SJSA1 (cell line): ENCODE data around the gene MRGPRG. TPM values are rescaled to one million over a fixed set of nuclear protein-coding genes. Genes with fewer than 3 reads are reported as not detected.
"Not testable (repeated sequence)": the region's sequence is repeated elsewhere in the genome, so short reads cannot be mapped to it uniquely, and the experiment has no call there.

Source experiments
- DNase-seq, 2 experiments: peaks; one replicate each; pipeline ENCODE4 v3.0.0-alpha.2; 2015 to 2020; ENCODE audit warnings: low spot score in 2 of 2, low read depth in 1 of 2
- H3K27ac ChIP-seq: fragments of 250-450 bp; sonication (Bioruptor Pico); 2 replicates; pipeline ENCODE4 v1.5.1; 2020; ENCODE audit warnings: mild to moderate bottlenecking, moderate library complexity
- H3K27me3 ChIP-seq: fragments of 250-450 bp; sonication (Bioruptor Pico); replicated peaks from 2 replicates; pipeline ENCODE4 v1.5.1; 2020; ENCODE audit warnings: mild to moderate bottlenecking, moderate library complexity
- H3K36me3 ChIP-seq: fragments of 250-450 bp; sonication (Bioruptor Pico); 2 replicates; pipeline ENCODE4 v1.5.1; 2020; ENCODE audit warnings: mild to moderate bottlenecking
- H3K4me1 ChIP-seq: fragments of 250-450 bp; sonication (Bioruptor Pico); replicated peaks from 2 replicates; pipeline ENCODE4 v1.6.1; 2021; ENCODE audit warnings: mild to moderate bottlenecking
- H3K4me3 ChIP-seq: fragments of 250-450 bp; sonication (Bioruptor Pico); 2 replicates; pipeline ENCODE4 v1.5.1; 2020; ENCODE audit warnings: mild to moderate bottlenecking
- H3K9me3 ChIP-seq: fragments of 250-450 bp; sonication (Bioruptor Pico); replicated peaks from 2 replicates; pipeline ENCODE4 v1.5.1; 2020; ENCODE audit warnings: mild to moderate bottlenecking
- total RNA-seq: library from RNA; depleted of rRNA; stranded (reverse); fragments of >200 nt; shearing (Covaris generic); gene quantifications from 2 replicates; pipeline ENCODE4 v1.2.3, GENCODE V29; 2014; rRNA removed

The MRGPRG gene, protein sequence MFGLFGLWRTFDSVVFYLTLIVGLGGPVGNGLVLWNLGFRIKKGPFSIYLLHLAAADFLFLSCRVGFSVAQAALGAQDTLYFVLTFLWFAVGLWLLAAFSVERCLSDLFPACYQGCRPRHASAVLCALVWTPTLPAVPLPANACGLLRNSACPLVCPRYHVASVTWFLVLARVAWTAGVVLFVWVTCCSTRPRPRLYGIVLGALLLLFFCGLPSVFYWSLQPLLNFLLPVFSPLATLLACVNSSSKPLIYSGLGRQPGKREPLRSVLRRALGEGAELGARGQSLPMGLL
- not detected in 2 replicates for total RNA-seq

DNA sequence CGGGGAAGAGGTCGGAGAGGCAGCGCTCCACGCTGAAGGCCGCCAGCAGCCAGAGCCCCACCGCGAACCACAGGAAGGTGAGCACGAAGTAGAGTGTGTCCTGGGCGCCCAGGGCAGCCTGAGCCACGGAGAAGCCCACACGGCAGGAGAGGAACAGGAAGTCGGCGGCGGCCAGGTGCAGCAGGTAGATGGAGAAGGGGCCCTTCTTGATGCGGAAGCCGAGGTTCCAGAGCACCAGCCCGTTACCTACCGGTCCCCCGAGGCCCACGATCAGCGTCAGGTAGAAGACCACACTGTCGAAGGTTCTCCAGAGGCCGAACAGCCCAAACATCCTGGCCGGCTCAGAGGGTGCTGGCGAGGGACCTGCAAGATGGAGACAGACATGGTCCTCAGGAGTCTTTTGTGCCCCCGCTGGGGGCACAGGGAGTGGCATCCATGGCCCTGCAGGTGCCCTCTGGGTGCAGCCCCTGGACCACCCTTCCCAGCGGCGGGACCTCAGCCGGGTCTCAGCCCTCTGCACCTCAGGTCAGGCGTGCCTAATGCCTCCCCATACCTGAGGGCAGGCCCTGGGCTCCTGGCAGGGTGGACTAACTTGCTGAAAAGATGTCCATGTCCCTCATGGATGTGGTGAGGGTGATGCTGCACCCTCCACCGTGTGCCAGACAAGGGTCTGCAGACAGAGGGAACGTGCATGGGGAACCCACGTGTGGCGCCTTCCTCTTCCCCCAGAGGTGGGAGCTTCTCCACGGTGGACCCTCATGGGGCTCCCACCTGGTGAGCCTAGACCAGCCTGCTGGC lies at the start of gene MRGPRG:
MRGPRG (minus strand) TSS at position 331 of the 798 bp plus-strand sequence; CDS start at position 331, 0 bp downstream.
- H3K4me3 ChIP-seq: no peak within 1 kb of the TSS
- no peaks in the 10 kb centered on the region for H3K4me1 ChIP-seq
- peaks cover 65% of the 10 kb centered on the region for H3K27me3 ChIP-seq
- no peak within 1 kb of the TSS for H3K27ac ChIP-seq
- no peak for DNase-seq
- no peaks in the 10 kb centered on the region for H3K9me3 ChIP-seq
- H3K36me3 ChIP-seq: no peaks in the 10 kb centered on the region

DNA sequence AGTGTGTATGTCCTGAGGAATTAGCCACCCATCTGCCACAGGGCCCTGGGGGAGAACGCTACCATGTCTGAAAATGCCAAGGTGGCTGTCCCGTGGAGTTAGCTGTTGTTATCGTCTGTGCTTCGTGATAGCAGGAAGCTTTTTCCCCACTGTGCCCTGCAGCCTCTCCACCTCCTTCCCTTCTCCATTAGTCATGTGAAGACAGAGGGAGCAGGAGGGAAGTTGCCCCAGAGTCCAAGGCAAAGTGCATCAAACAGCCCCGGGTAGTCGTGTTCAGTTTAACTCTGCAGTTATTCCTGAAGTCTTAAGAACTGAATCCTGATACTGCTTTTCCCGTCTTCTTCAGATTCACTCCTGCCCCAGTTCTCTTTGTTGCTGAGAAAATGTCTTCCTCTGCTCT lies 43.9 kb upstream of the MRGPRG start:
- H3K27me3 ChIP-seq, H3K4me1 ChIP-seq, H3K27ac ChIP-seq, H3K9me3 ChIP-seq, H3K36me3 ChIP-seq, DNase-seq, H3K4me3 ChIP-seq: not testable (repeated sequence)

DNA sequence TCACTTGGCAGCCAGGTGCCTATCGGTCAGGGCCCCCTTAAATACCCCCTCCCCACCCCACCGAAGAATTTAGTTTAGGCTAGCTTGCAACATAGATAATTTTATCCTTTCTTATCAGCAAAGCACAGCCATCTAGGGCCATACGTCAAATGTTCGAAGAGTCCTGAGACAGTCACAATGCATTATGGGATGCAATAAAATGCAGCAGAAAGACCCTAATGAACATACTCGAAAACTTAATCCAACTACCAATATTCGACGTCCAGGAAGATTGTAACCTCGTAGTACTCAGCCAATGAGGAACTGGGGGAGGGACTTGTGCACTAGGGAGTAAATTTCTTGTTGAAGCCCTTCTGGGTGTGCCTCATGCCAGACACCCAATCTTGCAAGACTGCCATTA lies 43.2 kb upstream of the MRGPRG start:
- H3K27me3 ChIP-seq, H3K27ac ChIP-seq, H3K36me3 ChIP-seq, DNase-seq, H3K9me3 ChIP-seq, H3K4me1 ChIP-seq, H3K4me3 ChIP-seq: not testable (repeated sequence)

DNA sequence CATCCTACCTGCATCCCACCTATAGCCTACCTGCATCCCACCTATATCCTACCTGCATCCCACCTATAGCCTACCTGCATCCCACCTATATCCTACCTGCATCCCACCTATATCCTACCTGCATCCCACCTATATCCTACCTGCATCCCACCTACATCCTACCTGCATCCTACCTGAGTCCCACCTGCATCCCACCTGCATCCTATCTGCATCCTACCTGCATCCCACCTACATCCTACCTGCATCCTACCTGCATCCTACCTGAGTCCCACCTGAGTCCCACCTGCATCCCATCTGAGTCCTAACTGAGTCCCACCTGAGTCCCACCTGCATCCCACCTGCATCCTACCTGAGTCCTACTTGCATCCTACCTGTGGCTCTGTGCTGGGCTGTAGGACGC lies 38.9 kb upstream of the MRGPRG start:
- H3K27me3 ChIP-seq, DNase-seq, H3K9me3 ChIP-seq, H3K4me3 ChIP-seq, H3K27ac ChIP-seq, H3K4me1 ChIP-seq, H3K36me3 ChIP-seq: not testable (repeated sequence)

DNA sequence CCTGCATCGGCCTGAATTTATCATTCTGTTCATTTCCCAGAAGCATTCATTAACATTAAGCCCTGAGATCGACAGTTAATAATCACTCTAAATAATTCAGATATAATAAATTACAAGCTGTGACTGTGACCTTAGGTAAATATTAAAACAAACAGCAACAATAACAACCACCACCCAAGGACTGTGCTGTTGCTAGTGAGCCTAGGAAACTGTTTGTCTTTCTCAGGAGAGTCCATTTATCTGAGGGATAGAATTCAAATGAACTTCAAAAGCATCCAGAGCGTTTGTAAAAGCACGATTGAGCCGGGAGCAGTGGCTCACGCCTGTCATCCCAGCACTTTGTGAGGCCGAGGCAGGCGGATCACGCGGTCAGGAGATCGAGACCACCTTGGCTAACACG lies 36.6 kb upstream of the MRGPRG start:
- not testable (repeated sequence) for H3K27me3 ChIP-seq, H3K4me3 ChIP-seq, H3K9me3 ChIP-seq, H3K27ac ChIP-seq, H3K4me1 ChIP-seq, H3K36me3 ChIP-seq, DNase-seq

DNA sequence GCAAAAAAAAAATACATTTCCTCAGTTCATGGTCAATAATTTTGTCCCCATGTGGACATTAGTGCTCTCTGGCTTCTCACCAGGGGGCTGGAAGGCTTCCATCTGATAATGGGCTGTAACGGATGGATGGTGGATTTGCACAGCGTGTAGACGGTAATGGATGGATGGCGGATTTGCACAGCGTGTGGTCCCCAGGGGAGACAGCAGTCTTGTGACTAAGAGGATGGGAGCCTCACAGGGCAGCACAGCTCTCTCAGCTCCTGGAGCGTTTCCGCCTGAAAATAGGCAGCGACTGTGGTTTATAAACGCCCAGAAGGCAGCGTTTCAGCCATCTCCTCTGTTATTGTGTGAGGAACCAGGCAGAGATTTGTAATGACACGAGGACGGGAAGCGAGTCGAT lies 36.2 kb upstream of the MRGPRG start:
- H3K27ac ChIP-seq, H3K36me3 ChIP-seq, DNase-seq, H3K27me3 ChIP-seq, H3K4me3 ChIP-seq, H3K9me3 ChIP-seq, H3K4me1 ChIP-seq: not testable (repeated sequence)

DNA sequence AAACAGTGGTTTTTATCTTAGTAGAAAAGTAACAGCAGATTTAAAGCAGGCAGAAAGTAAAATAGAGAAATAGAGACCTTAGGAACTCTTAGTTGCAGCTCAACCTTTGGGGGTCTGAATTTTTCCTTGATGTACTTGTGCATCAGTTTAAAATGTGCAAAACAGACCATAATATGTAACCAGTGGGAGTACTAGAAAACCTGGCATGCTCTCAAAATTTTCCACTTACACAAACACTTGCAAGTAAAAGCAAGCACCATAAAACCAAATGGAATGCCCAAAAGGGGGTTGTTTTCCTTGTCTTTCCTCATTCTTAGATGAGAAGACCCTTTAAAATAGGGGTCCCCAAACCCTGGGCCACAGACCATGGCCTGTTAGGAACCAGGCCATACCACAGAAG lies 26.5 kb upstream of the MRGPRG start:
- DNase-seq: no peak
- Histone ChIP-seq H3K4me1 (no peaks in the 10 kb centered on the region), H3K4me3 (no peak overlapping the region), H3K36me3 (no peaks in the 10 kb centered on the region), H3K9me3 (no peaks in the 10 kb centered on the region), H3K27ac (no peak overlapping the region), H3K27me3 (peaks cover 4% of the 10 kb centered on the region)

DNA sequence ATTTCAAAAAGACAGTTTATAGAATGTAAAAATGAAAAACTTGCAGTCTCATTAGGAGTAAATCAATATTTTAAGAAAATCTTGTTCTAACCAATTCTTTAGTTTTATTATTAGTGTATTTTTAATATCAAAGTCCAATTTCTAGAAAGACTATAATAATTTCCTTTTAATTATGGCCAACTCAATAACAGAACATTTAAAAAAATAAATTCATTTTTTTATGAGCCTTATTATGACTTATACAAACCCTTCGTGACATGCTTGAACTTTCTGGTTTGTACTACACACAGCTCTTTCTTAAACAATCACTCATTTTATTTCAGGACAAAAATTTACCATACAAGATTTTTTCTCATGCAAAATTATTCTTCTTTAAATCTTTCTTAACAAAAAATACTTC lies 25.3 kb upstream of the MRGPRG start:
- Histone ChIP-seq H3K36me3 (no peaks in the 10 kb centered on the region), H3K4me3 (no peak overlapping the region), H3K27ac (no peak overlapping the region), H3K27me3 (peaks cover 10% of the 10 kb centered on the region), H3K9me3 (no peaks in the 10 kb centered on the region), H3K4me1 (no peaks in the 10 kb centered on the region)
- DNase-seq: no peak

DNA sequence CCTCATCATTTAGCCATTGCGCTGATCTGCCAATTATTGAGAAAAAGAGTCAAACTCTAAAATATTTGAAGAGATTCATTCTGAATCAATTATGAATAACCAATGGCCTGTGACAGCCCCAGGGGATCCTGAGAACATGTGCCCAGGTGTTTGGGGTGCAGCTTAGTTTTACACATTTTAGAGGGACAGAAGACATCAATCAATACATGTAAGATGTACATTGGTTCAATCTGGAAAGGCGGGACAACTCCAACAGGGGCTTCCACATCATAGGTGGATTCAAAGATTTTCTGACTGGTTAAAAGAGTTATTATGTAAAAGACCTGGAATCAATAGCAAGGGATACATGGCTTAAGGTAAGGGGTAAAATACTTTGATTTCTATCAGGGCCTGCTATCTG lies 18.5 kb upstream of the MRGPRG start:
- Histone ChIP-seq H3K4me3 (no peak overlapping the region), H3K27ac (no peak overlapping the region), H3K4me1 (no peaks in the 10 kb centered on the region), H3K9me3 (no peaks in the 10 kb centered on the region), H3K36me3 (no peaks in the 10 kb centered on the region), H3K27me3 (peaks cover 26% of the 10 kb centered on the region)
- no peak for DNase-seq

DNA sequence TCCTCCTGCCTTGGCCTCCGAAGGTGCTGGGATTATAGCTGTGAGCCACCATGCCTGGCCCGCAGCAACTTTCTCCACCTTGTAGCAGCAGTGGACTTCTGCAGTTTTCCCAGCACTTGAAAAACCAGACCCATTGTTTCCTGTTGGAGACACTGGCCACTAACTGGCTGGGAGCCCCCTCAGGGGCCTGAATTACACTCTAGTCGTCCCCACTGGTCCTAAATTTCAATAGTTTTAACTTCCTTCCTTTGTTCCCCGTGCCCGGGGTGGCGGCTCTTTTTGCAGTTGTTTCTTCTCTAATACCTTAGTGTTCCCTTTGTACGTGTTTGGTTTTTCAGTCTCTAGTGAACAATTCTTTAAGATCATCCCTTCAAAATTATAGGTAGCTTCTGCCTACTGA lies 16.2 kb upstream of the MRGPRG start:
- no peak for DNase-seq
- no peaks in the 10 kb centered on the region for H3K4me1 ChIP-seq
- H3K27me3 ChIP-seq: peaks cover 39% of the 10 kb centered on the region
- no peak overlapping the region for H3K4me3 ChIP-seq
- no peaks in the 10 kb centered on the region for H3K9me3 ChIP-seq
- no peak overlapping the region for H3K27ac ChIP-seq
- H3K36me3 ChIP-seq: no peaks in the 10 kb centered on the region

DNA sequence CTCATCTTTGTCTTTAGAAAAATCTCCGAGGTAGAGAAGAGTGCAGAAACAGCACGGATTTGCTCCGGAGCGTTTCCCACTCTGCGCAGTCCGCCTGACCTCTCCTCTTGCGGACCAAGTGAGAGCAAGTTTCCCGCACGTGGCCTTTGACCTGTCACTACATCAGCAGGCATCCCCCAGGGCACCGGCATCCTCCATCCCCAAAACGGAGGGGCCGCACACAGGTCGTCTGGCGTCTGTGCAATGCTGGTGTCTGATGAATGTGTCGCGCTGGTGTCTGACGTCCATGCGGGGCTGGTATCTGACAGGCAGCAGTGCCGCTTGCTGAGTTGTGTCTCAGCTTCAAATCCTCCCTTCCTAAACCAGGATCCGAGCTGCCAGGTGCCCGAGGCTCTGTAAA lies 14.3 kb upstream of the MRGPRG start:
- H3K9me3 ChIP-seq: no peaks in the 10 kb centered on the region
- DNase-seq: no peak
- no peak overlapping the region for H3K4me3 ChIP-seq
- H3K27ac ChIP-seq: no peak overlapping the region
- no peaks in the 10 kb centered on the region for H3K36me3 ChIP-seq
- H3K27me3 ChIP-seq: peaks cover 51% of the 10 kb centered on the region
- no peaks in the 10 kb centered on the region for H3K4me1 ChIP-seq

DNA sequence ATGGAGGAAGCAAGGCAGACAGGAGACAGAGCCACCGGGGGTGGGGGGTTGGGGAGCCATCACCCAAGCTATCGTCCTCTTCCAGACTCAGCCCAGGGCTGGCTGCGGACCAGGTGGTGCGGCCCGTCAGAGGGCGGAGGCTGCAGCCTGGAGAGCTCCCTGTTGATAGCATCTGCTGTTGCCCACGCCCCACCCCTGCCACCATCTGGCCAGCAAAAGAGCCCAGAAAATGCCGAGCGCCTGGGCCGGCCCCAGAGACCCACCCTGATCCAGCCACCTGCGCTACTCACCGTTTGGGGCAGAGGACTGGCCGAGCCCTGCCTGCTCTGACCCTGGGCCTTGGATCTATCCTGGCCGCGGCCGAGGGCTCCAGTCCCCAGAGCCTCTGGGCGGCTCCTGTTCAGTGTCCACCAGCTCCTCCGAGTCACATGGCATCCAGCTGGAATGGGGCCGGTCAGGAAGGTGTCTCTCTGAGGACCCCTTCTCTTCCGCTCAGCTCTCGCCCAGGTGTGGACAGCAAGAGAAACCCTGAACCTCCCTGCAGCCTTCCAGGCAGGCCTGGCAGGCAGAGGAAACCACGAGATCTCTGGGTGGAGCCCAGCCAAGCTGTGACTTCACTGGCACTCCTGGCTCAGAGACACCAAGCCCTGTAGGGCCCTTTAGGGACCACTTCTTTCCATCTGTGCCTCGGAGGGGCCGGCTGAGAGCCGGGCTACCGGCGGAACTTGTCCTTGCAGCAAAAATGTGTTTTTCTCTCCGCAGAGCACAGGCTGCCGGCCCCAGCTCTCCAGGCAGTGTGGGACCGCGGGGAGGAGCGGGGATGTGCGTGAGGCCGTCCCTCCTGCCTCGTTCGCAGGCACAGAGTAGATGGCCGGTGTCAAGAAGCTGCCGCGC lies 13.5 kb upstream of the MRGPRG start, which contains the start of gene MRGPRE:
MRGPRE (minus strand) TSS at position 567 of the 894 bp plus-strand sequence. CDS start 3,618 bp downstream, outside the sequence.
- DNase-seq: no peak
- Histone ChIP-seq H3K27ac (no peak within 1 kb of the TSS), H3K27me3 (peaks cover 60% of the 10 kb centered on the region), H3K9me3 (no peaks in the 10 kb centered on the region), H3K4me3 (no peak within 1 kb of the TSS), H3K36me3 (no peaks in the 10 kb centered on the region), H3K4me1 (no peaks in the 10 kb centered on the region)

DNA sequence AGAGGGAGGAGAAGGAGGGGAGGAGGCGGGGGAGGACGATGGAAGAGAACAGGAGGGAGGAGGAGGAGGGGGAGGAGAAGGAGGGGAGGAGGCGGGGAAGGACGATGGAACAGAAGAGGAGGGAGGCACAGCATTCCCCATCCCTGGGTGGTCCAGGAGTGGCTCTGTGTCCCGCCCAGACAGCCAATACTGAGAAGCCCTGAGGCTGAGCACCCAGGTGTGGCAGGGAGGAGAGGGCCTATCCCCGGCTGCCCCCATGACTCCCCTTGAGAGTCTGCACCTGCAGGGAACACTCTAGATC lies 12.9 kb upstream of the MRGPRG start:
- Histone ChIP-seq H3K4me3 (no peak overlapping the region), H3K27ac (no peak overlapping the region), H3K4me1 (no peaks in the 10 kb centered on the region), H3K27me3 (peaks cover 62% of the 10 kb centered on the region), H3K9me3 (no peaks in the 10 kb centered on the region), H3K36me3 (no peaks in the 10 kb centered on the region)
- no peak for DNase-seq
